Measurements from ENCODE around the gene TBC1D5. TPM values are rescaled to one million over a fixed set of nuclear protein-coding genes. Genes with fewer than 3 reads are reported as not detected.

The TBC1D5 gene
- polyA plus RNA-seq, 1 experiment: 27.0 TPM

- no peaks in the 10 kb centered on the region for H3K27me3 ChIP-seq (ENCODE audit: control insufficient read depth, insufficient read depth, low read length)
- TF ChIP-seq CTCF (IDR thresholded peaks at IDR 0.05; ENCODE audit: insufficient read depth, low read depth, low read length): no peak
- no peaks in the 10 kb centered on the region for H3K36me3 ChIP-seq (ENCODE audit: control insufficient read depth, insufficient read depth, low read length)
- no peak overlapping the region for H3K4me3 ChIP-seq (ENCODE audit: low read depth, low read length)
- no peak for DNase-seq (ENCODE audit: low read depth)
- POLR2A ChIA-PET: no interaction called here
- CTCF ChIA-PET: interaction anchor here (1.0 to 1.1 kb wide), 2 partner anchors 10 to 180 kb away, joined by 3 to 4 read pairs; no protein-coding TSS in a partner anchor
Observed at GRCh38 chr3:17243621-17244020, 498.8 kb downstream of the TBC1D5 start.

DNA sequence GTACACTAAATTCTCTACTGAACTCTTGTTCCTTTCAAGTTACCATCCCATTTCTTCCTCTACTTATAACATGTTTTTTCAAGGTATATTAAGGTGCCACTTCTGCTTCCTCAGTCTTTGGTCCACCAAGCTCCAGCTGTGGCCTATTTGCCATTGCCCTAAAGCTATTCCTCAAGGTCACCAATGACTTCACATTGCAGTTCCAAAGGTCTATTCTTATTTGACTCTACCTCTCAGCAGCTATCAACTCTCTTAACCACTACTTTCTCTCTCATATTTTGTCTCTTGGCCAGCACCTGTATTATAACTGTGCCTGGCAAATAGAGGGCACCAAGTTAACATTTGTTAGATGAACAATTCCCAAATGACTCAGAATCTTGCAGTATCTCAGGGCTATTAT lies 503.0 kb downstream of the TBC1D5 start:
- TF ChIP-seq CTCF (IDR thresholded peaks at IDR 0.05; ENCODE audit: insufficient read depth, low read depth, low read length): no peak
- DNase-seq (ENCODE audit: low read depth): no peak
- H3K4me3 ChIP-seq (ENCODE audit: low read depth, low read length): no peak overlapping the region
- CTCF ChIA-PET: interaction anchor here (0.7 kb wide), 2 partner anchors 255 to 638 kb away, joined by 3 to 4 read pairs; no protein-coding TSS in a partner anchor
- POLR2A ChIA-PET: no interaction called here
- no peaks in the 10 kb centered on the region for H3K27me3 ChIP-seq (ENCODE audit: control insufficient read depth, insufficient read depth, low read length)
- H3K36me3 ChIP-seq (ENCODE audit: control insufficient read depth, insufficient read depth, low read length): no peaks in the 10 kb centered on the region

GRCh38 chr3:17238023-17238422 lies 504.4 kb downstream of the TBC1D5 start:
- H3K36me3 ChIP-seq (ENCODE audit: control insufficient read depth, insufficient read depth, low read length): no peaks in the 10 kb centered on the region
- ChIA-PET CTCF (no interaction called here), POLR2A (no interaction called here)
- no peak for TF ChIP-seq CTCF (IDR thresholded peaks at IDR 0.05; ENCODE audit: insufficient read depth, low read depth, low read length)
- no peaks in the 10 kb centered on the region for H3K27me3 ChIP-seq (ENCODE audit: control insufficient read depth, insufficient read depth, low read length)
- no peak overlapping the region for H3K4me3 ChIP-seq (ENCODE audit: low read depth, low read length)
- no peak for DNase-seq (ENCODE audit: low read depth)

GRCh38 chr3:17235310-17235709 lies 507.1 kb downstream of the TBC1D5 start:
- no peaks in the 10 kb centered on the region for H3K36me3 ChIP-seq (ENCODE audit: control insufficient read depth, insufficient read depth, low read length)
- CTCF ChIA-PET: interaction anchor here (0.9 to 1.1 kb wide), 2 partner anchors 634 to 637 kb away, joined by 5 to 6 read pairs; no protein-coding TSS in a partner anchor
- POLR2A ChIA-PET: no interaction called here
- DNase-seq (ENCODE audit: low read depth): no peak
- H3K27me3 ChIP-seq (ENCODE audit: control insufficient read depth, insufficient read depth, low read length): no peaks in the 10 kb centered on the region
- no peak overlapping the region for H3K4me3 ChIP-seq (ENCODE audit: low read depth, low read length)
- TF ChIP-seq CTCF (IDR thresholded peaks at IDR 0.05; ENCODE audit: insufficient read depth, low read depth, low read length): no peak

DNA sequence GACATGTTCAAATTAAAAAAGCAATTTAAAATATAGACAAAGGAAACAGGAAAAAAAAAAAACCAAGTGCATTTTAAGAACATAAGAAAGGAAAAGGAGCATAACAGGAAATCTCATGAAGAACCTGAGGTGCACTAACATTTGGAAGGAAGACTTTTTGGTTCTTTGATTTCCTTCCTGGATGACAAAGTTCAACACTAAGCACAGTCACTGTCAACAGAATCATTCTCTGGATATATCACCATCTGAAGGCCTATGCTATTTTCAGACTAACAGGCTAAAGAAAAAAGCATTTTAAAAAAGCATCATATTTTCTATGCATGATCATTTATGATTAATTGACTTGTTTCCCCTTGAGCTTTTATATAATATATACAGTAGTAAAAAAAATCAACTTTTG lies 508.0 kb downstream of the TBC1D5 start:
- no peak for TF ChIP-seq CTCF (IDR thresholded peaks at IDR 0.05; ENCODE audit: insufficient read depth, low read depth, low read length)
- POLR2A ChIA-PET: no interaction called here
- H3K36me3 ChIP-seq (ENCODE audit: control insufficient read depth, insufficient read depth, low read length): no peaks in the 10 kb centered on the region
- CTCF ChIA-PET: interaction anchor here (0.8 to 1.6 kb wide), 6 partner anchors 9 to 636 kb away, joined by 3 to 6 read pairs (median 4); no protein-coding TSS in a partner anchor
- H3K27me3 ChIP-seq (ENCODE audit: control insufficient read depth, insufficient read depth, low read length): no peaks in the 10 kb centered on the region
- H3K4me3 ChIP-seq (ENCODE audit: low read depth, low read length): no peak overlapping the region
- DNase-seq (ENCODE audit: low read depth): no peak
